Sigmoid colon (tissue), 7 donors: ENCODE results near the gene GRID2. TPM values are rescaled to one million over a fixed set of nuclear protein-coding genes. Genes with fewer than 3 reads are reported as not detected.
"Not testable (repeated sequence)": the region's sequence is repeated elsewhere in the genome, so short reads cannot be mapped to it uniquely, and the experiment has no call there.

Experiments
- DNase-seq: peaks from one replicate; pipeline ENCODE4 v3.0.0-alpha.2; 2019
- H3K27ac ChIP-seq, 4 donors: fragments of 200-600 bp; sonication (generic); one replicate each; pipeline ENCODE4 v1.5.1; 2016 to 2019; ENCODE audit warnings: mild to moderate bottlenecking in 1 of 4
- H3K27me3 ChIP-seq, 3 donors: fragments of 200-600 bp; sonication (generic); one replicate each; pipeline ENCODE4 v1.5.1; 2019; ENCODE audit warnings: mild to moderate bottlenecking in 1 of 3
- H3K36me3 ChIP-seq, 4 donors: fragments of 200-600 bp; sonication (generic); one replicate each; pipeline ENCODE4 v1.5.1; 2016 to 2019
- H3K4me1 ChIP-seq, 4 donors: fragments of 200-600 bp; sonication (generic); one replicate each; pipeline ENCODE4 v1.5.1; 2017 to 2019
- H3K4me3 ChIP-seq, 4 donors: fragments of 200-600 bp; sonication (generic); one replicate each; pipeline ENCODE4 v1.5.1; 2017 to 2019; ENCODE audit warnings: mild to moderate bottlenecking in 2 of 4, moderate library complexity in 1 of 4
- H3K9me3 ChIP-seq, 4 donors: fragments of 200-600 bp in 3 of 4; sonication (generic) in 3 of 4; one replicate each; pipeline versions ENCODE4 v1.5.1 to v1.6.1; 2013 to 2019
- EP300 ChIP-seq, 4 donors: sonication (generic); formaldehyde crosslinking; IDR thresholded peaks; one replicate each; pipeline ENCODE4 v1.6.1; 2017; ENCODE audit warnings: antibody characterized with exemption in 4 of 4
- POLR2A ChIP-seq, 2 donors: fragments of 450-650 bp; IDR thresholded peaks; one replicate each; pipeline ENCODE4 v1.6.1; 2016; ENCODE audit warnings: antibody characterized with exemption in 2 of 2, mild to moderate bottlenecking in 2 of 2, moderate library complexity in 2 of 2
- POLR2AphosphoS5 ChIP-seq, 4 donors: sonication (generic); formaldehyde crosslinking; IDR thresholded peaks; one replicate each; pipeline ENCODE4 v1.6.1; 2017; ENCODE audit warnings: antibody characterized with exemption in 4 of 4
- WGBS, 2 donors: extraction: QIAGEN DNeasy Blood & Tissue Kit; methylation state at CpG; one replicate each; pipeline ENCODE4 v1.1.7; 2013; 5-methylcytosine and 5-hydroxymethylcytosine counted together
- intact Hi-C: fragments of 100-400 bp; cut with DNase I; formaldehyde crosslinking; loops from one replicate; pipeline ENCODE4 v1.15.1; 2023
- polyA plus RNA-seq, 3 donors: library from polyadenylated mRNA; stranded (reverse); fragments of 200-250 nt; gene quantifications; one replicate each; pipeline ENCODE4 v1.2.3, GENCODE V29; 2013
- total RNA-seq, 4 donors: library from RNA; depleted of rRNA; stranded (reverse); fragments of >200 nt; gene quantifications; one replicate each; pipeline ENCODE4 v1.1.0, GENCODE V29; 2016
- TF ChIP-seq, protein P1 (sequence below), 4 experiments: fragments of 450-650 bp in 3 of 4; fragments of 200-600 bp in 1 of 4; IDR thresholded peaks; one replicate each; pipeline ENCODE4 v1.5.1; 2016 to 2019; ENCODE audit warnings: antibody characterized with exemption in 4 of 4, mild to moderate bottlenecking in 3 of 4, moderate library complexity in 2 of 4
- donor health status: healthy with polysubstance abuse.
- donor health status: Bipolar disorder and iron deficiency.
- donor health status: healthy.

The GRID2 gene
- total and polyA plus RNA-seq, 7 donors = 0.04 to 1.9 (median 0.28) TPM; not detected in 2

DNA sequence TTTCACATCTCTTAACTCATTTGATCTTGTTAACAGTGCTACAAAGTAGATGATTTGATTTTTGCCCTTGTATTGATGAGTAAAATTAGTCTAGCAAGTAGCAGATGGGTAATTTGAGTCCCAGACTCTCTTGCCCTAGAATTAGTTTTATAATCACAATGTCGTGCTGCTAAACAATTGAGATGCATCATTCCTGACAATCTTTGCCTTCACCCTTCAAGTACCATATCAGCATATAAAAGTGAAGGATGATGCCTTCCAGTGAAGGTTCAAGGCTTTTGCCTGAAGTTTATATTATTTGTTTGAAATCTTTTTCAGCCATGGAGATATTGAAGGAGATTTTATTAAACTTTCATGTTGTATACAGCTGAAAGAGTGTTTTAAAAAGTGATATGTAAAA is 141.4 kb downstream of the GRID2 start:
- H3K36me3 ChIP-seq = no peaks in the 10 kb centered on the region
- H3K4me3 ChIP-seq = no peak overlapping the region
- TF ChIP-seq POLR2AphosphoS5 (IDR thresholded peaks at IDR 0.05) = no peak
- no peak for TF ChIP-seq EP300 (IDR thresholded peaks at IDR 0.05)
- TF ChIP-seq, protein P1, sequence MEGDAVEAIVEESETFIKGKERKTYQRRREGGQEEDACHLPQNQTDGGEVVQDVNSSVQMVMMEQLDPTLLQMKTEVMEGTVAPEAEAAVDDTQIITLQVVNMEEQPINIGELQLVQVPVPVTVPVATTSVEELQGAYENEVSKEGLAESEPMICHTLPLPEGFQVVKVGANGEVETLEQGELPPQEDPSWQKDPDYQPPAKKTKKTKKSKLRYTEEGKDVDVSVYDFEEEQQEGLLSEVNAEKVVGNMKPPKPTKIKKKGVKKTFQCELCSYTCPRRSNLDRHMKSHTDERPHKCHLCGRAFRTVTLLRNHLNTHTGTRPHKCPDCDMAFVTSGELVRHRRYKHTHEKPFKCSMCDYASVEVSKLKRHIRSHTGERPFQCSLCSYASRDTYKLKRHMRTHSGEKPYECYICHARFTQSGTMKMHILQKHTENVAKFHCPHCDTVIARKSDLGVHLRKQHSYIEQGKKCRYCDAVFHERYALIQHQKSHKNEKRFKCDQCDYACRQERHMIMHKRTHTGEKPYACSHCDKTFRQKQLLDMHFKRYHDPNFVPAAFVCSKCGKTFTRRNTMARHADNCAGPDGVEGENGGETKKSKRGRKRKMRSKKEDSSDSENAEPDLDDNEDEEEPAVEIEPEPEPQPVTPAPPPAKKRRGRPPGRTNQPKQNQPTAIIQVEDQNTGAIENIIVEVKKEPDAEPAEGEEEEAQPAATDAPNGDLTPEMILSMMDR (IDR thresholded peaks at IDR 0.05) = no peak
- TF ChIP-seq POLR2A (IDR thresholded peaks at IDR 0.05) = no peak
- H3K9me3 ChIP-seq = no peaks in the 10 kb centered on the region
- no peaks in the 10 kb centered on the region for H3K4me1 ChIP-seq
- intact Hi-C loops = no loop called here
- DNase-seq = no peak
- WGBS, 2 donors = 47 to 59% methylated on average over 1 of the region's 1 CpG
- no peaks in the 10 kb centered on the region for H3K27me3 ChIP-seq
- H3K27ac ChIP-seq = no peak overlapping the region

DNA sequence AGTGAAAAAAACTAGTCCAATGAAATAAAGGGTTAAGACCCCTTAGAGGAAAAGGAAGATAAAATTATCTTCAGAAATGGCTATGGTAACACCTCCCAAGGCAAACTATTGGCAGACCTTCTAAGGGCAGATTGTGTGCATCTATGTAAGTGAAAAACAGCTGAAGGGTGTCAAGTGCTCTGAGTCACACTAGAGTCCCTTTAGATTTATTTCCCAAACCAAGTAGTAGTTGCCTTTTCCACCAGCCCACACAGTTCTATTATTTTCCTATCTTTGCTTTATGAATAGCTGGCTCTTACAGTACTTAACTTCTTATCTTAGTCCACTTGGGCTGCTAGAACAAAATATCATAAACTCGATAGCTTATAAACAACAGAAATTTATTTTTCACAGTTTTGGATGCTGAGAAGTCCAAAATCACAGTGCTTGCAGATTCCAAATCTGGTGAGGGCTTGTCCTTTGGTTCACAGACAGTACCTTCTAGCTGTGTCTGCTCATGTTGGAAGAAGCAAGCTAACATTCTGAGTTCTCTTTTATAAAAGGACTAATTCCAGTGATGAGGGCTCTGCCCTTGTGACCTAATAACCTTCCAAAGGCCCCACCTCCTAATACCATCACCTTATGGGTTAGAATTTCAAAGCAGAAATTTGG is 143.6 kb downstream of the GRID2 start:
- intact Hi-C loops = no loop called here
- 13 to 65% methylated on average over 1 of the region's 1 CpG for WGBS, 2 donors

DNA sequence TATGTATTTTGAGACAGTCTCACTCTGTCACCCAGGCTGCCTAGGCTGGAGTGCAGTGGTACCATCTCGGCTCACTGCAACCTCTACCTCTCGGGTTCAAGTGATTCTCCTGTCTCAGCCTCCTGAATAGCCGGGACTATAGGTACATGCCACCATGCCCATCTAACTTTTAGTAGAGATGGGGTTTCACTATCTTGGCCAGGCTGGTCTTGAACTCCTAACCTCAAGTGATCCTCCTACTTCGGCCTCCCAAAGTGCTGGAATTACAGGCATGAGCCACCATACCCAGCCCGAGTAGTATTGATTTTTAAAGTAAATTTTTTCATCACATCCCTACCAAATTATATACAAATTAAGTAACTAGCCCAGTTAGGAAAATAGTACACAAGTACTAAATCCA is 144.4 kb downstream of the GRID2 start:
- H3K36me3 ChIP-seq, H3K4me3 ChIP-seq, DNase-seq, H3K4me1 ChIP-seq, intact Hi-C loops, H3K9me3 ChIP-seq, H3K27me3 ChIP-seq, H3K27ac ChIP-seq: not testable (repeated sequence)
- 89 to 92% methylated on average over 5 of the region's 5 CpGs for WGBS, 2 donors

More for the DNA sequence above, 143.6 kb downstream of the GRID2 start:
- Histone ChIP-seq H3K36me3 (no peaks in the 10 kb centered on the region), H3K27ac (no peak overlapping the region), H3K27me3 (no peaks in the 10 kb centered on the region), H3K4me1 (no peaks in the 10 kb centered on the region), H3K9me3 (no peaks in the 10 kb centered on the region), H3K4me3 (no peak overlapping the region)
- no peak for DNase-seq
- no peak for TF ChIP-seq POLR2AphosphoS5 (IDR thresholded peaks at IDR 0.05)

DNA sequence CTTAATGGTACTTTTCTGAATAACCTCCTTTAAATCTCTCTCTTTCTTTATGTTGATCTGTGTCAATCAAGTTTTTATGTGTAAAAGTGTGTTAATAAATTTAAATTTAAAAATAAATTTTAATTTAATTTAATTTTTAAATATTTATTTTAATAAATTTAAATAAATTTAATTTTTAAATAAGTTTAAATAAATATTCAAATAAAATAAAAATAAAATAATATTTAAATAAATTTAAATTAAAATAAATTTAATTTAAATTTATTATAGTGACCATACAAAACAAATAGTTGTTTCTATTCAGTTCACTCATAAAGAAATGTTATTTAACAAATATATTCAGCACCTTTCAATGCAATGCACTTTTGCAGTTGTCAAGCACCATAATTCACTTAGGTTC is 146.9 kb downstream of the GRID2 start:
- H3K36me3 ChIP-seq = no peaks in the 10 kb centered on the region
- no peaks in the 10 kb centered on the region for H3K4me1 ChIP-seq
- no peak overlapping the region for H3K27ac ChIP-seq
- no peak overlapping the region for H3K4me3 ChIP-seq
- intact Hi-C loops = no loop called here
- no peaks in the 10 kb centered on the region for H3K27me3 ChIP-seq
- TF ChIP-seq, protein P1 (IDR thresholded peaks at IDR 0.05) = no peak
- no peak for DNase-seq
- H3K9me3 ChIP-seq = no peaks in the 10 kb centered on the region

DNA sequence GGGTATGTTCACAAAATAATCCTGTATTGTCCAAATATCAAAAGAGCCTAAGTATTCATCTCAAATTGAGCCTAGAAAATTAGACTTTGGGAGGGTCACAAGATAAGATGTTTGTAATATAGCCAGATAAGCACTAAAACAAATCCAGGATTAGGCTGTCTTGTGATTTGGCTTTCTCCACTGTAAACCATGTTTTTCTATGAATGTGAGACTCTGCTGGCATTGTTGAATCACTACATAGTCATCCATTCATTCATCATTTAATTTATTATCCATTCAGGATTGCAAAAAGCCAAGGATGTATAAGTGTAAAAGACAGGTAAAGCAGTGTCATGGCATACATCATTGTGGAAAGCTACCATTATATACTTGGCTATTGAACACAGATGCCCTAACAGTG is 148.0 kb downstream of the GRID2 start:
- Histone ChIP-seq H3K4me1 (no peaks in the 10 kb centered on the region), H3K9me3 (no peaks in the 10 kb centered on the region), H3K27ac (no peak overlapping the region), H3K27me3 (no peaks in the 10 kb centered on the region), H3K36me3 (no peaks in the 10 kb centered on the region), H3K4me3 (no peak overlapping the region)
- no peak for DNase-seq
- intact Hi-C loops = no loop called here
- TF ChIP-seq POLR2A (IDR thresholded peaks at IDR 0.05) (no peak), POLR2AphosphoS5 (IDR thresholded peaks at IDR 0.05) (no peak), EP300 (IDR thresholded peaks at IDR 0.05) (no peak)
- TF ChIP-seq, protein P1 (IDR thresholded peaks at IDR 0.05) = no peak

DNA sequence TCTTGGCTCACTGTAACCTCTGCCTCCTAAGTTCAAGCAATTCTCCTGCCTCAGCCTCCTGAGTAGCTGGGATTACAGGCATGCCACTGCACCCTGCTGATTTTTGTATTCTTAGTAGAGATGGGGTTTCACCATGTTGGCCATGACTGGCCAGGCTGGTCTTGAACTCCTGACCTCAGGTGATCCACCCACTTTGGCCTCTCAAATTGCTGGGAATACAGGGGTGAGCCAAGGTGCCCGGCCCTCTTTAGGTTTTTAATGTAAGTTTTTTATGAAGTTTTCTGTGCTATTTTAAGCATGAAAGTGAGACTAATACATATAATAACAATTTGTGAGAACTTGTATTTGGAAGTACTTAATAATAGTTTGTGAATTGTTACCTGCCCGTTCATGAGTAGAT is 148.6 kb downstream of the GRID2 start:
- intact Hi-C loops, DNase-seq, H3K9me3 ChIP-seq, H3K27me3 ChIP-seq, H3K4me3 ChIP-seq, H3K27ac ChIP-seq, H3K36me3 ChIP-seq, H3K4me1 ChIP-seq: not testable (repeated sequence)
- WGBS, 2 donors = 82 to 89% methylated on average over 2 of the region's 2 CpGs
